ENCODE measurements around the gene SFT2D1. TPM values are rescaled to one million over a fixed set of nuclear protein-coding genes. Genes with fewer than 3 reads are reported as not detected.
A peak's percentile ranks its signal among the peaks of the same experiment; 100 is the strongest.

The SFT2D1 gene
- total RNA-seq, 1 experiment from 2014 or later: 79.6 TPM

DNA sequence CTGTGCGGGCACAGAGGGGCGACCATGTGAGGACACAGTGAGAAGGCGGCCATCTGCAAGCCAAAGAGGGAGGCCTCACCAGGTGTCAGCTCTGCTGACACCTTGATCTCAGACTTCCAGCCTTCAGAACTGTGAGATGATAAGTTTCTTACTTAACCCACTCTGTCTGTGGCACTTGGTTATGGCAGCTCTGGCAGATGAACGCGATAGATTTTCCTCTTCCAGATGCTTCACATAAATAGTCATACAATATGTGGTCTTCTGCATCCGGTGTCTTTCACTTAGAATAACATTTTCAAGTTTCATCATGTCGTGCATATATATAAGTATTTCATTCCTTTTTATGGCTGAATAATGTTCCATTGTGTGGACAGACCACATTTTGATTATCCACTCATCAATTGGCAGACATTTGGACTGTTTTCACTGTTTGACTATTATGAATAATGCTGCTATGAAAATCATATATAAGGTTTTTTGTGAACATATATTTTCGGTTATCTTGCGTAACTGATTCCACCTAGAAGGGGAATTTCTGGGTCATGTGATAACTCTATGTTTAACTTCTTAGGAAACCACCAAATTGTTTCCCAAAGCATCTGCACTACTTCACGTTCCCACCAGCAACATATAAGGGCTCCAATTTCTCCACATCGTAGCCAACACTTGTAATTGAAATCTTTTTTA, 64.3 kb downstream of the SFT2D1 start:
- no peak for DNase-seq (ENCODE audit: low read depth)

DNA sequence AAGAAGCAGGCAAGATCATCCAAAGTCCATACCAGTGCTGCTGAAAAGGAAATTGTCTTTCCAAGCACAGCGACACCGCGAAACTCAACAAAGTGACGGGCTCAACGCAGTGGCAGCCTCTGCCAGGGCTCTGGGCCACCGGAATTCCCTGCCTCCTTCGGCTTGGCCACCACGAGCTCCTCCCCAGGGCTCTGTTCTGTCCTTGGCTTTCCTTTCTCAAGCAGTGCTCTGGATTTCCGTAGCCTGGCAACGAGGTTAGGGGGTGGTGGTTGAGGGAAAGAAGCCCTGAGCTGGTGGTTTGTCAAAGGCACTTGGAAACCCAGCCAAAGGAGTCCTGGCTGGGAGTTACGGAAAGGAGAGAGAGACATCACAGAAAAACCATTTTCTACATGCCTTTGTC, 65.3 kb downstream of the SFT2D1 start:
- peak; percentile 34 for DNase-seq (ENCODE audit: low read depth)

- DNase-seq (ENCODE audit: low read depth): peak; percentile 43
These were observed 66.6 kb downstream of the SFT2D1 start for GRCh38 chr6:166275714-166276166.

DNA sequence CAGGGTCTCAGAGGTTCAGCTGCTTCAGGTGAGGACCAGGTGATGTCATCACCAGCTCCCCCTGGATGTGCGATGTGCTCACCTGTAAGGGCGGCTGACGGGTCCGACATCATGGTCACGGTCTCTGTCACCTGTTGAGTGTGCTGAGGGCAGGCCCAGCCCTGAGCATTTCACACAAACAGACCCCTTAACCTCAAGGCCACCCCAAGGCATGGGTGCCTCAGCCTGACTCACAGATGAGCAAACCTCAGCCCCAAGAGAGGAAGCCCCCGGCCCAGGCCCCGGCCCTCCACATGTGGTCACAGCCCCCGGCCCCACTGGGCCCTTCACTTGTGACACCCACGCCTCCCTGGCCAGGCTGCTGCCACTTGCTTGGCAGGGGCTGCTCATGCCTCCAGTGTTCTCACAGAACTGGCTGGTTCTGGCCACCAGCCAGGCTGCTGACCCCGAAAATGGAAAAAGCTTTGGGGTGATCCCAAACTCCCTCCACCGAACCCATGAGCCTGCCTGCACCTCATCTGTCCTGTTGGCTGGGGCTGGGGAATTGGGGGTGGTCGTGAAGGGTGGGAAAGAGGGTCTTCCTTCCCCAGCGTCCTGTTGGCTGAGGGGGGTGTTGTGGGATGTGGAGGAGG, 67.5 kb downstream of the SFT2D1 start:
- no peak for DNase-seq (ENCODE audit: low read depth)

GRCh38 chr6:166274163-166274562, 68.2 kb downstream of the SFT2D1 start:
- DNase-seq (ENCODE audit: low read depth): no peak

DNA sequence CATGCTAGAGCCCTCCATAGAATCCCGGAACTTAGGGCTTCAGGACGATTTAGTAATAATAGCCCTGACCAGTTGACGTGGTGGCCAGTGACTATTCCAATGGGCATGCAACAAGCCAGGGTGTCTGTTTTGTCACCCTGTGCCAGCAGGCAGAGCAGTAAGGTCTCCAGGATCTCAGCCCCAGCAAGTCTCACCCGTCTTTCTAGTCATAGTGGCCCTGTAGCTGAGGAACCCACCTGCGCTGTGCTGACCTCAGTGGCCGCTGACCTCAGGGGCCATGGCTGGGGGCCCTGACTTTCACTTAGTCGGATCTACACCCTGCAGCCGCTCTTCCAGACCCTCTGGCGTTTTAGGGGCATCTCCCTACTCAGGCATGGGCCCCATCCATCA, 71.0 kb downstream of the SFT2D1 start:
- DNase-seq (ENCODE audit: low read depth): no peak

- DNase-seq (ENCODE audit: low read depth): no peak
These were observed 71.5 kb downstream of the SFT2D1 start for GRCh38 chr6:166270706-166271375.

Other genes starting within 250 kb of the SFT2D1 start
- not detected in 2 replicates for gene TBXT, start 174.7 kb downstream of the SFT2D1 start, total RNA-seq (2014; rRNA removed; shearing (Covaris generic))
- not detected in 2 replicates for gene PRR18, start 34.2 kb downstream of the SFT2D1 start, total RNA-seq (2014; rRNA removed; shearing (Covaris generic))
- 42.3 and 46.1 TPM in 2 replicates for gene MPC1, start 40.4 kb upstream of the SFT2D1 start, total RNA-seq (2014; rRNA removed; shearing (Covaris generic))
- 0.27 and 0.30 TPM in 2 replicates for gene RAMACL, start 244.1 kb upstream of the SFT2D1 start, total RNA-seq (2014; rRNA removed; shearing (Covaris generic))

All from M059J (cell line).